ENCODE measurements around the gene XAF1.

DNA sequence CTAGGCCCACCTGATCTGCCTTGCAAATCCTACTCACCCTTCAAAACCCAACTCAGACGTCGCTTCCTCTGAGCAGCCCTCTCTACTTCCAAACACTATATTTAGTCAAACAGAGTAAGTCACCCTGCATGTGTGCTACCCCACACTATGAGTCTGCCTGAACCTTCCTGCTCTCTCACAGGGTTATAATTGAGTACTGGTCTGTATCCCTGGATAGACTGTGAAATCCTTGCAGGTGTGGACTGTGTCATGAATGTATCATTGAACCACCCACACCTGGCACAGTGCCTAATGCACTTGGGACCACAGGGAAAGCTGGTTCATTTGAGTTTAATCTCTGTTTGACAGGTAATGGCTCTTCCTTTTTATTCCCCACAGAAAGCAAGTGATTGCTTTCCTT is 23.6 kb downstream of the XAF1 start:
- TF ChIP-seq, protein P1, sequence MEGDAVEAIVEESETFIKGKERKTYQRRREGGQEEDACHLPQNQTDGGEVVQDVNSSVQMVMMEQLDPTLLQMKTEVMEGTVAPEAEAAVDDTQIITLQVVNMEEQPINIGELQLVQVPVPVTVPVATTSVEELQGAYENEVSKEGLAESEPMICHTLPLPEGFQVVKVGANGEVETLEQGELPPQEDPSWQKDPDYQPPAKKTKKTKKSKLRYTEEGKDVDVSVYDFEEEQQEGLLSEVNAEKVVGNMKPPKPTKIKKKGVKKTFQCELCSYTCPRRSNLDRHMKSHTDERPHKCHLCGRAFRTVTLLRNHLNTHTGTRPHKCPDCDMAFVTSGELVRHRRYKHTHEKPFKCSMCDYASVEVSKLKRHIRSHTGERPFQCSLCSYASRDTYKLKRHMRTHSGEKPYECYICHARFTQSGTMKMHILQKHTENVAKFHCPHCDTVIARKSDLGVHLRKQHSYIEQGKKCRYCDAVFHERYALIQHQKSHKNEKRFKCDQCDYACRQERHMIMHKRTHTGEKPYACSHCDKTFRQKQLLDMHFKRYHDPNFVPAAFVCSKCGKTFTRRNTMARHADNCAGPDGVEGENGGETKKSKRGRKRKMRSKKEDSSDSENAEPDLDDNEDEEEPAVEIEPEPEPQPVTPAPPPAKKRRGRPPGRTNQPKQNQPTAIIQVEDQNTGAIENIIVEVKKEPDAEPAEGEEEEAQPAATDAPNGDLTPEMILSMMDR (IDR thresholded peaks at IDR 0.05), result no peak
- no peak for TF ChIP-seq POLR2A (IDR thresholded peaks at IDR 0.05)

All from gastroesophageal sphincter (tissue), 3 donors.